22Rv1 (cell line): ENCODE measurements around the gene MYBPC3.

Experiments
- CTCF ChIP-seq: fragments of 450-650 bp; IDR thresholded peaks from 2 replicates; pipeline ENCODE4 v1.5.1; 2017; ENCODE audit warnings: mild to moderate bottlenecking
- ZFX ChIP-seq: fragments of 450-650 bp; IDR thresholded peaks from 2 replicates; pipeline ENCODE4 v1.6.1; 2017; ENCODE audit warnings: antibody characterized with exemption, borderline replicate concordance

DNA sequence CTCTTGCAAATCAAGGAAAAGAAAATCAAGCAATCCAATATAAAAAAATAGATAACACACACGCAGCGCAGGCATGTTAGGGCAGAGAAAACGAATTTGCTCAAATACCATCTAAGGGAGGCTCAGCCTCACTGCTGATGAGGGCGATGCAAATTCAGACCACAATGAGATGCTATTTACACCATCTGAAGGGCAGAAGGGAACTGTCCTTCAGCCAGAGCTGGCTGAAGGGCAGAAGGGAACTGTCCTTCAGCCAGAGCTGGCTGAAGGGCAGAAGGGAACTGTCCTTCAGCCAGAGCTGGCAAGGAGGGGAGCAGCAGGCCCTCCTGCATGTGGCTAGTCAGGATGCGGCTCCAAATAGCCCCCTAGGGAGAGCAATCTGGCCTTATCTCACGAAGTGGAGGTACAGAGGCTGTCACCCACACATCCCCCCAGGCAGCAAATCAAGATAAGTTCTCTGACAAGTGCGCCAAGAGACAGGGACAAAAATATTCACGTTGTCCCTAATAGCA lies 48.3 kb upstream of the MYBPC3 start:
- TF ChIP-seq CTCF (no peak), ZFX (no peak)
